ENCODE results near the gene CASZ1. TPM values are rescaled to one million over a fixed set of nuclear protein-coding genes. Genes with fewer than 3 reads are reported as not detected.

CASZ1 gene
- total RNA-seq, 1 experiment from 2014 or later, result 11.1 TPM

DNA sequence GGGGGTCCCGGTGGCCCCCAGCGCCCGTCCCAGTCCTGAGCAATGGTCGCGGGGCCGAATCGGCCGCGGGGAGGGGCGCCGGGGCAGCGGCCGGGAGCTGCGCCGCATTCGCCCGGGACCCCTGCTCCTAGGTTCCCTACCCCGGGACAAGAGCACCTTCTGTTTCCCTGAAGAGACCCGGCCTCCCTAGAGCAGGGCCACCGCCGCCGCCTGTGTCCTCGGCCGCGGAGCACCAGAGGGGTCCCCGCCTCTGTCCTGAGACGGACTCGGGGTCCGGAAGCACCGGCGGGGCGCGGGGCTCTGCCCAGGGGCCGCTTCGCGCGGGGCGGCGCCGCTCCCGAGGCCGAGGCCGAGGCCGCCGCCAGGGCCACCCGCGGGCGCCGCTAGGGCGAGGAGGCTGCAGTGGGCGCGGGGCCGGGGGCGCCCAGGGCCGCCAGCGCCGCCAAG is 157.9 kb downstream of the CASZ1 start:
- Mint-ChIP-seq H3K27ac (ENCODE audit: low read depth, unreplicated experiment) (no peak overlapping the region), H3K27me3 (ENCODE audit: insufficient read depth, unreplicated experiment) (no peaks in the 10 kb centered on the region), H3K4me1 (ENCODE audit: insufficient read depth, unreplicated experiment) (peaks cover 10% of the 10 kb centered on the region), H3K4me3 (ENCODE audit: unreplicated experiment) (no peak overlapping the region), H3K36me3 (ENCODE audit: insufficient read depth, unreplicated experiment) (peaks cover 5% of the 10 kb centered on the region), H3K9me3 (ENCODE audit: unreplicated experiment) (no peaks in the 10 kb centered on the region)
- POLR2A ChIA-PET, result no interaction called here
- no TSS peak for BruUV-seq (replicated peaks)
- CTCF ChIA-PET, result no interaction called here
- DNase-seq (ENCODE audit: unreplicated experiment), result no peak
- intact Hi-C loops (cut with micrococcal nuclease), result loop anchor here (5.0 kb wide), 1 partner anchor 126 kb away; no protein-coding TSS in a partner anchor
- no peak for TF ChIP-seq CTCF (IDR thresholded peaks at IDR 0.05; ENCODE audit: unreplicated experiment)

- no peak overlapping the region for H3K27ac Mint-ChIP-seq (ENCODE audit: low read depth, unreplicated experiment)
- POLR2A ChIA-PET, result no interaction called here
- peaks cover 5% of the 10 kb centered on the region for H3K36me3 Mint-ChIP-seq (ENCODE audit: insufficient read depth, unreplicated experiment)
- H3K4me1 Mint-ChIP-seq (ENCODE audit: insufficient read depth, unreplicated experiment), result peaks cover 10% of the 10 kb centered on the region
- CTCF ChIA-PET, result no interaction called here
- intact Hi-C loops (cut with micrococcal nuclease), result loop anchor here (5.0 kb wide), 1 partner anchor 126 kb away; no protein-coding TSS in a partner anchor
- H3K9me3 Mint-ChIP-seq (ENCODE audit: unreplicated experiment), result no peaks in the 10 kb centered on the region
- no peak for TF ChIP-seq CTCF (IDR thresholded peaks at IDR 0.05; ENCODE audit: unreplicated experiment)
- no peaks in the 10 kb centered on the region for H3K27me3 Mint-ChIP-seq (ENCODE audit: insufficient read depth, unreplicated experiment)
- no peak for DNase-seq (ENCODE audit: unreplicated experiment)
- no peak overlapping the region for H3K4me3 Mint-ChIP-seq (ENCODE audit: unreplicated experiment)
- no TSS peak for BruUV-seq (replicated peaks)
Measured at GRCh38 chr1:10637834-10638558, 158.4 kb downstream of the CASZ1 start.

GRCh38 chr1:10637400-10637799 is 159.0 kb downstream of the CASZ1 start:
- POLR2A ChIA-PET, result interaction anchor here (1.1 to 1.5 kb wide), 2 partner anchors 82 to 264 kb away, joined by 3 read pairs; no protein-coding TSS in a partner anchor
- CTCF ChIA-PET, result no interaction called here
- Mint-ChIP-seq H3K27me3 (ENCODE audit: insufficient read depth, unreplicated experiment) (no peaks in the 10 kb centered on the region), H3K4me3 (ENCODE audit: unreplicated experiment) (no peak overlapping the region), H3K27ac (ENCODE audit: low read depth, unreplicated experiment) (no peak overlapping the region), H3K36me3 (ENCODE audit: insufficient read depth, unreplicated experiment) (peaks cover 5% of the 10 kb centered on the region), H3K4me1 (ENCODE audit: insufficient read depth, unreplicated experiment) (peaks cover 10% of the 10 kb centered on the region), H3K9me3 (ENCODE audit: unreplicated experiment) (no peaks in the 10 kb centered on the region)
- TF ChIP-seq CTCF (IDR thresholded peaks at IDR 0.05; ENCODE audit: unreplicated experiment), result no peak
- intact Hi-C loops (cut with micrococcal nuclease), result loop anchor here (5.0 kb wide), 1 partner anchor 125 kb away; no protein-coding TSS in a partner anchor
- DNase-seq (ENCODE audit: unreplicated experiment), result no peak
- no TSS peak for BruUV-seq (replicated peaks)

DNA sequence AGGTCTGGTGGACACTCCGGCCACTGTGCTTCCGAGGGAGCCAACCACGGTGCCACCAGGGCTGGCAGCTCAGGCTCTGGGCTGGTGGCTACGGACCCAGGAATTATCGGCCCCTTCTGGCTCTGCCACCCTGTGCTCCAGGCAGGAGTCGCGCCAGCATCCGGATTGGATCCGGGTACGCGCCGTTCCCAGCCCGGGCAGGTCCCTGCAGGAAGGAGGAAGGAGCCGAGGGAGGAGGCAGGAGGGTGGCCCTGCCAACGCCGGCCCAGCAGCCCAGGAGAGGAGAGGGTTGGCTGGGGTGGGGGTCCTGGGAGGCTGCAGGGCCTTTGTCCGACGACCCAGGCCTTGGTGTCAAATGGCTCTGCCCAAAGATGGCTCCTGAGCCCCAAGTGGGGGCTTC is 160.5 kb downstream of the CASZ1 start:
- intact Hi-C loops (cut with micrococcal nuclease), result loop anchor here (2.0 to 5.0 kb wide), 3 partner anchors 105 to 161 kb away; partner anchors contain the start of gene CASZ1
- no peaks in the 10 kb centered on the region for H3K27me3 Mint-ChIP-seq (ENCODE audit: insufficient read depth, unreplicated experiment)
- TSS peak; percentile 58 for BruUV-seq (replicated peaks)
- DNase-seq (ENCODE audit: unreplicated experiment), result peak; percentile 74
- H3K9me3 Mint-ChIP-seq (ENCODE audit: unreplicated experiment), result no peaks in the 10 kb centered on the region
- ChIA-PET CTCF (interaction anchor here (0.6 to 1.8 kb wide), 4 partner anchors 57 to 581 kb away, joined by 3 to 4 read pairs (median 3); no protein-coding TSS in a partner anchor), POLR2A (interaction anchor here (0.7 to 2.8 kb wide), 12 partner anchors 19 to 1002 kb away, joined by 3 to 14 read pairs (median 4); no protein-coding TSS in a partner anchor)
- H3K4me1 Mint-ChIP-seq (ENCODE audit: insufficient read depth, unreplicated experiment), result peaks cover 10% of the 10 kb centered on the region
- H3K4me3 Mint-ChIP-seq (ENCODE audit: unreplicated experiment), result peak overlapping the region; percentile 66
- TF ChIP-seq CTCF (IDR thresholded peaks at IDR 0.05; ENCODE audit: unreplicated experiment), result no peak
- peaks cover 5% of the 10 kb centered on the region for H3K36me3 Mint-ChIP-seq (ENCODE audit: insufficient read depth, unreplicated experiment)
- H3K27ac Mint-ChIP-seq (ENCODE audit: low read depth, unreplicated experiment), result peak overlapping the region; percentile 95

Data from MCF 10A (cell line).